AML-193 (cell line): ENCODE data around the gene NCAPH2.

Experiments
- DNase-seq, 2 experiments: peaks; one replicate each; lab custom pipeline; 2025; lab: John Stamatoyannopoulos, UW

The NCAPH2 gene

DNA sequence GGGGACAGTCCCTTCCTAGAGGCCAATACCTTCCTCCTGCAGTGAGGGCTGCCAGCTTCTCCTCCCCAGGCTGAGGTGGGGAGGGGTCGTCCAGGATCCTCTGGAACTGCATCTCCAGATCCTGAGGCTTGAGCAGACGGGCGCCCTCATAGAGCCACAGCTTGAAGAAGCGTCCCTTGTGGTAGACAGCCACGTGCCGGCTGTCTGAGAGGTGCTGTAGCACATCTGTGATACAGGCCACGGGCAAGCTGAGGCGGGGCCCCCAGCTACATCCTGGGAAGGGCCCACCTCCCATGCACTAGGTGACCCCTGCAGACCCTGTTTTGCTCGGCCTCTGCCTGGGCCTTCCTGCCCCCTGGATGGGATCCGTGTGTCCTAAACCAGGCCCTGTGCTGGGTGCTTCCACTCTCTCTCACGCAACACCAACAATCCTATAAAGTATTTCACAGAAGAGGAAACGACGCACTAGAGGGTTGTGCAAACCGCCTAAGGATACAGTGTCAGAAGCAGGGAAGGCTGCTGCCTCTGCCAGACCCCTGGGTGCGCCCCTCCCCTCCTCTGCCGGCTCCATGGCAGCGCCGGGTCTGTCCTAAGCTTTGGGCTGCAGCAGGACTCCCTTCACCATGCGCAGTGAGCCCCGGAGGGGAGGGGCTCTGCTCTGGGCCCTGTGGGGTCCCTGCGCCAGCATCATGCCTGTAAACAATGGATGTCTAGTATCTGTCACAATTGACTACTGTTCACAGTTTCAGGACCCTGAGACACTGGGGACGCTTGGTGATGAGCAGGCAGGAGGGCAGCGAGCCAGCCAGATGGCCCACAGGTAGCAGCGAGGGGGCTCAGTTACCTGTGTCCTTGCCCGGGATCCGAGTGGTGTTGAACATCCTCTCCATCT is 65.7 kb downstream of the NCAPH2 start:
- DNase-seq: no peak

- no peak for DNase-seq
Observed at GRCh38 chr22:50574383-50574755, 66.3 kb downstream of the NCAPH2 start.
